Activated naive CD8-positive, alpha-beta T cell (primary cell): ENCODE results near the gene CNPPD1.

Experiments
- H3K27ac Mint-ChIP-seq: one replicate; pipeline ENCODE4 v1.8.0; 2021; ENCODE audit warnings: mixed read lengths
- H3K27me3 Mint-ChIP-seq: one replicate; pipeline ENCODE4 v1.8.0; 2021; ENCODE audit warnings: mixed read lengths
- H3K36me3 Mint-ChIP-seq: one replicate; pipeline ENCODE4 v1.8.0; 2021; ENCODE audit warnings: mixed read lengths
- H3K4me1 Mint-ChIP-seq: one replicate; pipeline ENCODE4 v1.8.0; 2021; ENCODE audit warnings: low read depth, mixed read lengths
- H3K4me3 Mint-ChIP-seq: one replicate; pipeline ENCODE4 v1.8.0; 2021; ENCODE audit warnings: mild to moderate bottlenecking, mixed read lengths
- H3K9me3 Mint-ChIP-seq: one replicate; pipeline ENCODE4 v1.8.0; 2021; ENCODE audit warnings: low read depth, mixed read lengths

Gene CNPPD1

DNA sequence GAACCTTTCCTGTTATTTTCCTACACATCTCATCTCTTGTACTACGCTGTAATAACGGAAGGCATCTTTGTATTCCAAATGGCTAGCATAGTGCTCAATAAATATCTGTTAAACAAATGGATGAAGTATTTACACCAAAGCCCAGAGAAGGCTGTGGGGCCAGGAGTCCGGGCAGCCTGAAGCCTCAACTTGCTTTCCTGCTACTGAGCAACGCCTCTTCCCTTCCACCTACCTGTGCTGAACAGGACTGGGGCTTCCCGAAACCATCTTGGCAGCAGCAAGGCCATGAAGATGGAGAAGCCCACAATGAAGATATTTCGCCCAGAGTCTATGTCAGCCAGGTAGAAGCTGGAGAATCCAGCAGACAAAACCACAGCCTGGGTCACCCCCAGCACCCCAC lies 13.6 kb downstream of the CNPPD1 start:
- Mint-ChIP-seq H3K4me3 (no peak overlapping the region), H3K27ac (peak overlapping the region; percentile 54), H3K4me1 (peaks cover 13% of the 10 kb centered on the region), H3K9me3 (no peaks in the 10 kb centered on the region), H3K36me3 (peaks cover 2% of the 10 kb centered on the region), H3K27me3 (no peaks in the 10 kb centered on the region)

- peaks cover 8% of the 10 kb centered on the region for H3K36me3 Mint-ChIP-seq
- H3K27me3 Mint-ChIP-seq = no peaks in the 10 kb centered on the region
These were observed 15.6 kb downstream of the CNPPD1 start for GRCh38 chr2:219161097-219161496.

GRCh38 chr2:219160186-219161017 lies 16.3 kb downstream of the CNPPD1 start, which contains the start of gene NHEJ1:
Gene NHEJ1, minus strand, starts transcription at chr2:219160815. Its CDS starts 2,453 bp downstream, at chr2:219158362.
- Mint-ChIP-seq H3K27ac (peak within 1 kb of the TSS; percentile 96), H3K4me3 (peak within 1 kb of the TSS; percentile 91), H3K36me3 (peaks cover 8% of the 10 kb centered on the region), H3K27me3 (no peaks in the 10 kb centered on the region), H3K4me1 (peaks cover 13% of the 10 kb centered on the region), H3K9me3 (no peaks in the 10 kb centered on the region)

More at GRCh38 chr2:219161097-219161496, 15.6 kb downstream of the CNPPD1 start:
- Mint-ChIP-seq H3K4me1 (peaks cover 13% of the 10 kb centered on the region), H3K4me3 (peak overlapping the region; percentile 91), H3K9me3 (no peaks in the 10 kb centered on the region), H3K27ac (peak overlapping the region; percentile 96)

- peak overlapping the region; percentile 91 for H3K4me3 Mint-ChIP-seq
- H3K4me1 Mint-ChIP-seq = peaks cover 13% of the 10 kb centered on the region
- H3K27me3 Mint-ChIP-seq = no peaks in the 10 kb centered on the region
- H3K27ac Mint-ChIP-seq = peak overlapping the region; percentile 96
- H3K36me3 Mint-ChIP-seq = peaks cover 8% of the 10 kb centered on the region
- no peaks in the 10 kb centered on the region for H3K9me3 Mint-ChIP-seq
These were observed 16.9 kb downstream of the CNPPD1 start for GRCh38 chr2:219159771-219160185.

GRCh38 chr2:219158586-219158985 lies 18.1 kb downstream of the CNPPD1 start:
- Mint-ChIP-seq H3K9me3 (no peaks in the 10 kb centered on the region), H3K27ac (no peak overlapping the region), H3K4me1 (peaks cover 13% of the 10 kb centered on the region), H3K36me3 (peaks cover 9% of the 10 kb centered on the region), H3K4me3 (peak overlapping the region; percentile 25), H3K27me3 (no peaks in the 10 kb centered on the region)

GRCh38 chr2:219158025-219158424 lies 18.7 kb downstream of the CNPPD1 start:
- H3K27me3 Mint-ChIP-seq = no peaks in the 10 kb centered on the region
- peaks cover 13% of the 10 kb centered on the region for H3K36me3 Mint-ChIP-seq
- H3K27ac Mint-ChIP-seq = no peak overlapping the region
- no peak overlapping the region for H3K4me3 Mint-ChIP-seq
- H3K9me3 Mint-ChIP-seq = no peaks in the 10 kb centered on the region
- H3K4me1 Mint-ChIP-seq = peaks cover 13% of the 10 kb centered on the region

GRCh38 chr2:219157396-219157795 lies 19.3 kb downstream of the CNPPD1 start:
- H3K36me3 Mint-ChIP-seq = peaks cover 11% of the 10 kb centered on the region
- H3K4me1 Mint-ChIP-seq = peaks cover 13% of the 10 kb centered on the region
- H3K27ac Mint-ChIP-seq = no peak overlapping the region
- H3K4me3 Mint-ChIP-seq = no peak overlapping the region
- no peaks in the 10 kb centered on the region for H3K9me3 Mint-ChIP-seq
- H3K27me3 Mint-ChIP-seq = no peaks in the 10 kb centered on the region

DNA sequence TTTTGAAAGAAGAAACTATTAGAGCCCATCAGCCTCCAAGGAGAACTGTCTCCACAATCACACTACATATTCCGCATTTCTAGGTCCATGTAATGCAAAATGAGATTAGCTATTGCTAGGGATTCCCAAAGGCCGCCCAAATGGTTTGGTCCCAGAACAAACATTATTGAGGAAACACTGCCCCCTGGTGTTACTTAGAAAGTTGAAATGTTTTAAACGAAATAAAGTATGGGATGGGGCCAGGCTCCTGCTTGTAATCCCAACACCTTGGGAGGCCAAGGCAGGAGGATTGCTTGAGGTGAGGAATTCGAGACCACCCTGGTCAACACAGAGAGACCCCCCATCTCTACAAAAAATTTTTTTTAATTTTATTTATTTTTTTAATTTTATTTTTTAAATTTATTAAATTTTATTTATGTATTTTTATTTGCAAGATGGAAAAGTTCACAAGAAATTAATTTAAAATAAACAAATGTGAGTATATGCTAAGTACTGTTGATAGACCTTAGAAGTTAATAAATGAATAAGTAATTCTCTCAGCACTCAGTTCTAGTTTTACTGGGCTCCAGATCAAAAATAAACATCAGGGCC lies 21.6 kb downstream of the CNPPD1 start:
- peaks cover 15% of the 10 kb centered on the region for H3K36me3 Mint-ChIP-seq
- H3K9me3 Mint-ChIP-seq = no peaks in the 10 kb centered on the region
- H3K27ac Mint-ChIP-seq = no peak overlapping the region
- peaks cover 6% of the 10 kb centered on the region for H3K4me1 Mint-ChIP-seq
- H3K4me3 Mint-ChIP-seq = no peak overlapping the region
- no peaks in the 10 kb centered on the region for H3K27me3 Mint-ChIP-seq

DNA sequence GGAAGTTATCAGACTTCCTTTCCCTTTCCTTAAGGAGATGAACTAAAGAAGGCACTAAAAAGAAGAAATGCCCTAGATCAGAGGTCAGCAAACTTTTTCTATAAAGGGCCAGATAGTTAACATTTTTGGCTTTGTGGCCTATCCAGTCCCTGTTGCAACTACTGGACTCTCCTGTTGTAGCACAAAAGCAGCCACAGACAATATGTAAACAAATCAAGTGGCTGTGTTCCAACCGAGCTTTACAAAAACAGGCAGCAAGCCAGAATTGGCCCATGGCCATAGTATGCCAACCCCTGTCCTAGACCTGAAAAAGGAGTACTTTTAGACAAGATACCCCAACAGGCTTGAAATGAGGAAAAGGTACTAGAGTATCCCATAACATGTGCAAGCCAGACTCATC lies 27.1 kb downstream of the CNPPD1 start:
- peaks cover 24% of the 10 kb centered on the region for H3K36me3 Mint-ChIP-seq
- H3K4me1 Mint-ChIP-seq = no peaks in the 10 kb centered on the region
- H3K27me3 Mint-ChIP-seq = no peaks in the 10 kb centered on the region
- H3K27ac Mint-ChIP-seq = no peak overlapping the region
- H3K4me3 Mint-ChIP-seq = no peak overlapping the region
- H3K9me3 Mint-ChIP-seq = no peaks in the 10 kb centered on the region

- Mint-ChIP-seq H3K4me1 (no peaks in the 10 kb centered on the region), H3K36me3 (peaks cover 48% of the 10 kb centered on the region), H3K4me3 (no peak overlapping the region), H3K27ac (no peak overlapping the region), H3K9me3 (no peaks in the 10 kb centered on the region), H3K27me3 (no peaks in the 10 kb centered on the region)
These were observed 34.4 kb downstream of the CNPPD1 start for GRCh38 chr2:219142329-219142728.

DNA sequence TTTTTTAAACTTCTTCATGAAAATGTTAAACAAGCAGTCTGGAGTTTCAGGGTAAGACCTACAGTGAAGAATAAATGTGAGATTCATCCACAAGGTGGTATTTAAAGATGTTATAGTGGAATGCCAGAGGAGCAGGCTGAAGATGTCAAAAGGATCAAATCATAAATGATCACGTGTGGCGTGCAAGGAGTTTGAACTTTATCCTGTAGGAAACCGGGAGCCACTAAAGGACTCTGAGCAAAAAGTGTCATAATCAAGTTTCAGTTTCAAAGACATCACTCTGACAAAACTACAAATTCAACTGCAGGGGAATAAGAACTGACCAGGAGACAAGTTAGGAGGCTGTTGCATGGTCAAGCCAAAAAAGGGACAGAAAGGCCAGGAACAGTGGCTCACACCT lies 36.0 kb downstream of the CNPPD1 start:
- Mint-ChIP-seq H3K4me1 (no peaks in the 10 kb centered on the region), H3K4me3 (no peak overlapping the region), H3K36me3 (peaks cover 40% of the 10 kb centered on the region), H3K27ac (no peak overlapping the region), H3K27me3 (no peaks in the 10 kb centered on the region), H3K9me3 (no peaks in the 10 kb centered on the region)

DNA sequence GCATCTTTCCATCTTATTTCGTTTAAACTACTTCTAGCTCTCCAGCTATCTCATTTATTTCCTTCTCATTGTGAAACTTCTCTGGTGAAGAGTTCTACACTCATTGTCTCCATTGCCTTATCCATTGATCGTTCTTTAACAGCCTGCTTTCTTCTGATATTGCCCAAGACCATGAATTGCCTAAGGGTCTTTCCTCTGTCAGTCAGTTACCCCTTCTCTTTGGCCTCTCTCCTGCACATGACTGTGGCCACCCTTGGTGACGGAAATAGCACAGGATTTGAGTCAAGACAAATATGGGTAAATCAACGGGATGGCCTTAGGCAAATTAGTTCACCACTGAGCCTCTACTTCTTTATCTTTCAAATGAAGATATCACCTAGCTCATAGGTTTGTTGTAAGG lies 42.7 kb downstream of the CNPPD1 start:
- Mint-ChIP-seq H3K27me3 (no peaks in the 10 kb centered on the region), H3K9me3 (no peaks in the 10 kb centered on the region), H3K36me3 (peaks cover 23% of the 10 kb centered on the region), H3K4me3 (no peak overlapping the region), H3K4me1 (no peaks in the 10 kb centered on the region), H3K27ac (no peak overlapping the region)

- H3K4me3 Mint-ChIP-seq = no peak overlapping the region
- no peaks in the 10 kb centered on the region for H3K9me3 Mint-ChIP-seq
- no peaks in the 10 kb centered on the region for H3K27me3 Mint-ChIP-seq
- peaks cover 13% of the 10 kb centered on the region for H3K36me3 Mint-ChIP-seq
- peaks cover 3% of the 10 kb centered on the region for H3K4me1 Mint-ChIP-seq
- H3K27ac Mint-ChIP-seq = no peak overlapping the region
These were observed 45.0 kb downstream of the CNPPD1 start for GRCh38 chr2:219131744-219132143.

DNA sequence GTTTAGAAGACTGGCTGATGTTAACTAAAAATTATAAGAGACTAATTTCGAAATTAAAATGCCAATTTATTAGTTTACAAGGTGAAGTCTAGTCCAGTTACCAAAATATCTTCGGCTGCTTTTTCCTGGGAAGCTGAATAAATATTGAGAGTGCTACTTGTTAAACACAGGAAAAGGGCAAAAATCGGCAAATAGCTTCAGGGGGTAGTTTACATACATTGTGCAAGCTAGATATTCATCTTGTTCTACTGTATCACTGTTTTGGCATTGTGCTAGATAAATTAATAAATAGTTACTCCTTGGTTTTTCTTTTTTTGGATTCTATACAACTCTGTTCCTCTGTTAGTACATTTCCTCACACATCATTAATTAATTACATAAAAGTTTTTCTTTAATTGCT lies 45.4 kb downstream of the CNPPD1 start:
- H3K27me3 Mint-ChIP-seq = no peaks in the 10 kb centered on the region
- no peaks in the 10 kb centered on the region for H3K9me3 Mint-ChIP-seq
- no peak overlapping the region for H3K27ac Mint-ChIP-seq
- peaks cover 3% of the 10 kb centered on the region for H3K4me1 Mint-ChIP-seq
- no peak overlapping the region for H3K4me3 Mint-ChIP-seq
- peaks cover 16% of the 10 kb centered on the region for H3K36me3 Mint-ChIP-seq

DNA sequence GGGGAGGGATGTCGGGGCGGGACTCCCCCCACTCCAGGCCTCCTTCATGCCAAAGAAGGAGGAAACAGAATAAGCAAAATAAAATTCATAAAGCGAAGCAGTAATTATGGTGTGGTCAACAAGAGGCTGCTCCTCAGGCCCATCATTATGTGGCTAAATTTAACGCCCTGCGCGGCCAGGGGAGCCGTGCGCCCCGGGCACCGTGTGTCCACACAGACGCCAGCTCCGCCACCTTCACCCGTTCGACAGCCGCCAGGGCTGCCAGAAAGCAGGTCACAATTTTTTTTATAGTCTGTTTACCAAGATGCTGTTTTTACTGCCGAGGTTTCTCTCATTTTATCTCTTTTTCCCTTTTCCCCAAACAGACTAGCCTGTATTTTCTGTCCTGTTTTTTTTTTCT lies 47.1 kb downstream of the CNPPD1 start:
- Mint-ChIP-seq H3K4me1 (peaks cover 16% of the 10 kb centered on the region), H3K9me3 (no peaks in the 10 kb centered on the region), H3K4me3 (no peak overlapping the region), H3K27me3 (no peaks in the 10 kb centered on the region), H3K36me3 (peaks cover 16% of the 10 kb centered on the region), H3K27ac (no peak overlapping the region)
